ENCODE data around the gene AQP6.
"Not testable (repeated sequence)": the region's sequence is repeated elsewhere in the genome, so short reads cannot be mapped to it uniquely, and the experiment has no call there.

The AQP6 gene

DNA sequence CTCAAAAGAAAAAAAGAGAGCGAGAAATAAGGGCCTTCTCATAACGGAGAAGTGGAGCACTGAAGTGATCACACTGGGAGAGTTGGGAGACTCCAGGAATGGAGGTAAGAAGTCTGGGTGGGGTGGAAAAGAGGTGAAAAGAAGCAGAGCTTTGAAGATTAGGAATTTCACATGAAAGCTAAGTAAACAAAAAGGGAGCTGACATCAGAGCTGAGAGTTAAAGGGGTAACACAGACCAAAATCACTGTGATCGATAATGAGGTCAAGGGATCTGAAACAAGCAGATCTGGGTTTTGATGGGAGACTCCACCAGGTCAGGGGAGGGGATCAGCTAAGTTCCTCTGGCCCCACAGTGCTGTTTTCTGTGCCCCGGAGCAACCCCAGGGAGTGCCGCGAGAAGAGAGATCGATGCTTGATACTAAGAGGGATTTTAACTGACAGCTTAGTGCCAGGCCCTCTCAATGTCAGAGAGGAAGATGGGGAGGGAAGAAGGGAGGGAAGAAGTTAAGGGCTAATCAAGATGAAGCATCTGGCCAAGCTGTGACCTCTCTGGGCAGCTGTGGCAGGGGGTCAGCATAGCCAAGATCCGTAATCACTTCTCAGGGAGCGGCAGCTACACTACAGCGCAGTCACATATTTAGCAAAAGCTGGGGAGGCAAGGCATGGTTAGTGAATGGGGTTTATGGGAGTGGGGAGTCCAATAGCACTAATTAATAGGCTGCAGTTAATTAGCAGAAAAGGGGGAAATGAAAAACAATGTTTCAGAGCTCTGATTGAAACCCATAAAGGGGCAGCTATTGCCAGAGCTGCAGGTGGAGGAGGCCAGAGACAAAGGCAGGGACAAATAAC, 8.0 kb downstream of the AQP6 start:
- TF ChIP-seq CTCF (IDR thresholded peaks at IDR 0.05) (no peak), ZFX (IDR thresholded peaks at IDR 0.05; ENCODE audit: borderline replicate concordance) (no peak)
- no peak overlapping the region for H3K27ac ChIP-seq

GRCh38 chr12:49982246-49983087, 9.7 kb downstream of the AQP6 start:
- H3K27ac ChIP-seq, result no peak overlapping the region
- TF ChIP-seq ZFX (IDR thresholded peaks at IDR 0.05; ENCODE audit: borderline replicate concordance) (no peak), CTCF (IDR thresholded peaks at IDR 0.05) (no peak)

DNA sequence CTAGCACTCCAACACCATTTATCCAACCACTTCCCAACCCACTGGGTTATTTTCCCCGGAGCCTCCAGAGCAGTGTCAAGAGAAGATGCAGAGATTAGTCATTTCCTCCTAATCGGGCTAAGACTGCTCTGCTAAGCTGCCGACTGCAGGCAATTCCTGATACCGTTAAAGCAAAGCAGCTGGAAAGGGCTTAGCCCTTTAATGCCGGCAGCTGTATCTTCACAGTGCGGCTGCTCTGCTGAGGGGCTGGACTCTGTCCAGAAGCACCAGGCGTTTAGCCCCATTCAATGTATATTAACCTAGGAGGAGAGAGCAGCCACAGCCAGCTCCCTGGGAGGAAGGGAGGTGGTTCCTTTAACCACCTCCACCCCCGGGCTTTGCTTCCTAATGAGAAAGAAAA, 11.1 kb downstream of the AQP6 start:
- TF ChIP-seq CTCF (IDR thresholded peaks at IDR 0.05), result no peak
- TF ChIP-seq ZFX (IDR thresholded peaks at IDR 0.05; ENCODE audit: borderline replicate concordance), result no peak
- H3K27ac ChIP-seq, result no peak overlapping the region

- no peak for TF ChIP-seq ZFX (IDR thresholded peaks at IDR 0.05; ENCODE audit: borderline replicate concordance)
- TF ChIP-seq CTCF (IDR thresholded peaks at IDR 0.05), result no peak
- no peak overlapping the region for H3K27ac ChIP-seq
These were observed 12.0 kb downstream of the AQP6 start for GRCh38 chr12:49984476-49985359.

DNA sequence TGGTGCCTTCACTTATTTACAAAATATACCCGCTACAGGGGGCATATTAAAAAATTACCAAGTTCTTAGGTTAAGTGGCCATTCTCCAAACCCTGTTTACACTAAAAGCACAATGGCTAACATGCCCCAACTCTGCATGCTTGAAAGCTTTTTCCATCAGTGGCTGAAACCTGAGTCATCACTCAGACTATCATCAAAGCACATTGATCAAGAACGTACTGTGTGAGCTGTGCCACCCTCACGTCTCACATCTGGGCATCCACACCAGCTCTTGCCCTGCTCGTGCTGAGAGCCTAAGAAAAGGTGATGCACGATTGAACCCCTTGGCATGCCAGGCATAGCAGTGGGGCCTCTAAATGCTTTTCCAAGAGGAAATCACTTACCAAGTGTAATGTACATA, 13.2 kb downstream of the AQP6 start:
- no peak overlapping the region for H3K27ac ChIP-seq
- TF ChIP-seq CTCF (IDR thresholded peaks at IDR 0.05) (no peak), ZFX (IDR thresholded peaks at IDR 0.05; ENCODE audit: borderline replicate concordance) (no peak)

DNA sequence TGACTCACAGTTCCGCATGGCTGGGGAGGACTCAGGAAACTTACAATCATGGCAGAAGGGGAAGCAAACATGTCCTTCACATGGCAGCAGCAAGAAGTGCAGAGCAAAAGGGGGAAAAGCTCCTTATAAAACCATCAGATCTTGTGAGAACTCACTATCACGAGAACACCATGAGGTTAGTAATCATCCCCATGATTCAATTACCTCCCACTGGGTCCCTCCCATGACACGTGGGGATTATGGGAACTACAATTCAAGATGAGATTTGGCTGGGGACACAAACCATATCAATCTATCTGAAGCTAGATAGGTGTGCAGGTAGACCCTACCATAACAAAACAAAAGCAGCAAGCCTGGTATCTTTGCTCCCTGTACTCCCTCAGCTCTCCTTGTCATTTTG, 13.7 kb downstream of the AQP6 start:
- H3K27ac ChIP-seq, result not testable (repeated sequence)

DNA sequence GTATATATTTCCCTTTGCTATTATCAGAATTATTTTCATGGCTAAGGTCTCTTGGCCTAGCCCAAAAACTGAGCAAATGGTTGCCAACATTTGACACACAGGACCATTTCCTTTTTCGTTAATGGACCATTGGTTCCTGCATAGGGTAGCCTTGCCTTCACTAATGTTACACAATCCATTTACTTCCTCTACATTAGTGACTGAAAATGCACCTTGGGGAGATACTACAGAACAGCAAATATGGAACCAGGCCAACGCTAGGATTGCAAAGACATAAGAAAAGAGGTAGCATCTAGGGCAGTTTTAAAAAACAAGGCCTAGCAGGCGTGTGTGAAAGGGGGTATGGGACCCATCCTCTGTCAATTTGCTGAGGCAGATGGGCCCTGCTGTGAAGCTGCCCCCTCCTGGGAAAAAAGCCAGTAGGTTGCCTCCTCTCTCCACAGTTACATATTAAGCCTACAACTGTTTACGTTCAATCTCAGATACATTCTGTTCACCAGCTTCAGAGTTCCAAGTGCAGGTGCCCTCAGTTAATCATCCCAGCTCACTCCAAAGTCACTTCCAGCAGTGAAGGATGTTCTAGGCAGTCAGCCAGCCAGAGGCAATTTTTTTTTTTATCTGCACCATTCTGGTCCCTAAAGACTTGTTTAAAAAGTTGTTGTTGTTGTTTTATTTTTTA, 15.0 kb downstream of the AQP6 start:
- TF ChIP-seq ZFX (IDR thresholded peaks at IDR 0.05; ENCODE audit: borderline replicate concordance) (no peak), CTCF (IDR thresholded peaks at IDR 0.05) (no peak)
- no peak overlapping the region for H3K27ac ChIP-seq

- not testable (repeated sequence) for H3K27ac ChIP-seq
These were observed 16.7 kb downstream of the AQP6 start for GRCh38 chr12:49989400-49989799.
